Upper lobe of left lung (tissue), 4 donors: ENCODE data around the gene EVI5L.

Experiments
- CTCF ChIP-seq, 6 experiments: fragments of 450-650 bp in 4 of 6; fragments of 200-600 bp in 2 of 6; sonication (generic) in 2 of 6; IDR thresholded peaks; one replicate each; pipeline ENCODE4 v1.5.1; 2016 to 2019; ENCODE audit warnings: antibody characterized with exemption in 6 of 6
- EP300 ChIP-seq, 4 donors: sonication (generic); formaldehyde crosslinking; IDR thresholded peaks; one replicate each; pipeline ENCODE4 v1.5.1; 2017; ENCODE audit warnings: antibody characterized with exemption in 4 of 4, control low read depth in 2 of 4
- POLR2A ChIP-seq, 4 donors: fragments of 450-650 bp; IDR thresholded peaks; one replicate each; pipeline ENCODE4 v1.5.1; 2016 to 2017; ENCODE audit warnings: antibody characterized with exemption in 4 of 4, mild to moderate bottlenecking in 2 of 4
- POLR2AphosphoS5 ChIP-seq, 2 donors: sonication (generic); formaldehyde crosslinking; IDR thresholded peaks; one replicate each; pipeline ENCODE4 v1.5.1; 2017; ENCODE audit warnings: antibody characterized with exemption in 2 of 2

DNA sequence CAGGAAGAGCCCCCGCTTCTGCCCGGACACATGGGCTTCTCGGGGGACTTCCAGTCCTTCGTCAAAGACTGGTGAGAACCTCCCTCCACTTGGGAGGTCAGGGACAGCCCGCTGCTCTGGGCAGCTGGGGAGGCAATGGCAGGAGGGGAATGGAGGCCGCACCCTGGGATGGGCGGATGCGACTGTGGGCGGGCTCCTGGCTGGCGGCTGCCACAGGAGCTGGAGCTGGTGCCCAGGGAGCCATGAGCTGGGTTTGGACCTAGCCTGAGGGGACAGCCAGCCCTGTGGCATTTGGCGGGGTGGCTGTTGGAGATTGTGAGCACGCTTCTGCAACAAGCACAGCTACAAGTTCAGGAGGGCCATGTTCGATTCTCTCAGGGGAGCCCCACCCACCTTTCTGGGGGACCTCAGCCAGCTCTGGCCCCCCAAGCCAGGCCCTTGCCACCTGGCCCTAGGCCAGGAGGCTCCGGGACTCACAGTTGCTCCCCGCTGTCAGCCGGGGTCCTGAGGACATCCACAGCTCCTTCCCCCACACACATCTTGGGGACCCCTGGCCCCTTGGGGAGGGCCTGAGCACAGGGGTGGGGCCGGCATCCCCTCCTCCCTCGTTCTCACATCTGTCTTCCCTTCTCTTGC is 81.6 kb downstream of the EVI5L start:
- TF ChIP-seq CTCF (IDR thresholded peaks at IDR 0.05): no peak
- TF ChIP-seq POLR2A (IDR thresholded peaks at IDR 0.05): no peak
- TF ChIP-seq EP300 (IDR thresholded peaks at IDR 0.05): no peak
- TF ChIP-seq POLR2AphosphoS5 (IDR thresholded peaks at IDR 0.05): no peak
